Measurements from ENCODE around the gene TWNK.

DNA sequence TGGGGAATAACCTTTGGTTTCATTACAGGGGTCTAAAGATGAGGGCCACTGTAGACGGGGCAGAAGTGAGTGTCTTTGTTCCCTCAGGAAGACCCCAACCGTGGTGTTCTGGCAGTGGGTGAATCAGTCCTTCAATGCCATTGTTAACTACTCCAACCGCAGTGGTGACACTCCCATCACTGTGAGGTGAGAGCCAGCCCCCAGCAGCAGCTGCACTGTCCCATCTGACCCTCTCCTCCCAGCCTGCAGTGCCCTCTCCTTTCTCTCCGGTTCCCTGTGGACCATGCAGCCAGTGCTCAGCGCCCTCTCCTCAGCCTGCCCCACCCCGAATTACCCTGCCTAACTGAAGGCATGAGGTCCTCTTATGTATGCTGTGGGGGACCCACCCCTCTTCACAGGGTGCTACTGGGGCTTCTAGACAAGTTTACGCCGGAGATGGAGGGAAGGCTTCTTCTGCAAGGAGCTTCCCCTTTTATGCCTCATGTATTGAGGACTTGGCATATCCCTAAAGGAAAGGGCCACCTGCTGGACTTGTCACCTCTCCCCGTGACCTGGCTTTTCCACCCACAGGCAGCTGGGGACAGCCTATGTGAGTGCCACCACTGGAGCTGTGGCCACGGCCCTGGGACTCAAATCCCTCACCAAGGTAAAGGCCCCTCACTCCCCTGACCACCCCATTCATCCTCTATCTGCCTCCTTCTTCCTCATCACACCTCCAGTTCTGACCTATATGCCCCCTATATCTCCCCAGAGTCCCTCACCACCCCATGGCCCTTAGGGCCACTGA, 48.8 kb downstream of the TWNK start:
- TF ChIP-seq, protein P1, sequence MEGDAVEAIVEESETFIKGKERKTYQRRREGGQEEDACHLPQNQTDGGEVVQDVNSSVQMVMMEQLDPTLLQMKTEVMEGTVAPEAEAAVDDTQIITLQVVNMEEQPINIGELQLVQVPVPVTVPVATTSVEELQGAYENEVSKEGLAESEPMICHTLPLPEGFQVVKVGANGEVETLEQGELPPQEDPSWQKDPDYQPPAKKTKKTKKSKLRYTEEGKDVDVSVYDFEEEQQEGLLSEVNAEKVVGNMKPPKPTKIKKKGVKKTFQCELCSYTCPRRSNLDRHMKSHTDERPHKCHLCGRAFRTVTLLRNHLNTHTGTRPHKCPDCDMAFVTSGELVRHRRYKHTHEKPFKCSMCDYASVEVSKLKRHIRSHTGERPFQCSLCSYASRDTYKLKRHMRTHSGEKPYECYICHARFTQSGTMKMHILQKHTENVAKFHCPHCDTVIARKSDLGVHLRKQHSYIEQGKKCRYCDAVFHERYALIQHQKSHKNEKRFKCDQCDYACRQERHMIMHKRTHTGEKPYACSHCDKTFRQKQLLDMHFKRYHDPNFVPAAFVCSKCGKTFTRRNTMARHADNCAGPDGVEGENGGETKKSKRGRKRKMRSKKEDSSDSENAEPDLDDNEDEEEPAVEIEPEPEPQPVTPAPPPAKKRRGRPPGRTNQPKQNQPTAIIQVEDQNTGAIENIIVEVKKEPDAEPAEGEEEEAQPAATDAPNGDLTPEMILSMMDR (IDR thresholded peaks at IDR 0.05; ENCODE audit: low read length) = no peak
- no peak for TF ChIP-seq EZH2 (optimal IDR thresholded peaks at IDR 0.05; ENCODE audit: low read depth, low read length)

All from MM.1S (cell line).